ENCODE results near the gene ABCF1.

DNA sequence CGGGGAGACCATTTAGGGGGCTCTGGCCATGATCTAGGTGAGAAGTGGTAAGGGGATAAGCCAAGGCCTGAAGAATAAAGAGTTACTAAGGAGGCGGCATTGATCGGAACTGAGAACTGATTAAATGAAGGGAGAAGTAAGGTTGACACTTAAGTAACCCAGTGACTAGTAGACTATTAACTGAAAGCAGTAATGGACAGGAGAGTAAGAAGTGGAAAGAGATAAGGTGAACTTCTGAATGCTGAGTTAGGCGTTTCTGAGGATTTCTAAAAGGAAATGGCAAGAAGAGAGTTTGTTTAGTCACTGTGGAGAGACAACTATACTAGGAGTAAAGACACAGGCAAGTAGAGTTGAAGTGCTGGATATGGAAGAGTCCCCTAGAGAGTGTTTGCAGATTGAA lies 1.9 kb downstream of the ABCF1 start:
- no peak for TF ChIP-seq TAF1 (IDR thresholded peaks at IDR 0.05; ENCODE audit: low read depth)
- TF ChIP-seq, protein P1, sequence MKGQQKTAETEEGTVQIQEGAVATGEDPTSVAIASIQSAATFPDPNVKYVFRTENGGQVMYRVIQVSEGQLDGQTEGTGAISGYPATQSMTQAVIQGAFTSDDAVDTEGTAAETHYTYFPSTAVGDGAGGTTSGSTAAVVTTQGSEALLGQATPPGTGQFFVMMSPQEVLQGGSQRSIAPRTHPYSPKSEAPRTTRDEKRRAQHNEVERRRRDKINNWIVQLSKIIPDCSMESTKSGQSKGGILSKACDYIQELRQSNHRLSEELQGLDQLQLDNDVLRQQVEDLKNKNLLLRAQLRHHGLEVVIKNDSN (IDR thresholded peaks at IDR 0.05): no peak
- no peak for TF ChIP-seq TEAD4 (IDR thresholded peaks at IDR 0.05)
- TF ChIP-seq, protein P2, sequence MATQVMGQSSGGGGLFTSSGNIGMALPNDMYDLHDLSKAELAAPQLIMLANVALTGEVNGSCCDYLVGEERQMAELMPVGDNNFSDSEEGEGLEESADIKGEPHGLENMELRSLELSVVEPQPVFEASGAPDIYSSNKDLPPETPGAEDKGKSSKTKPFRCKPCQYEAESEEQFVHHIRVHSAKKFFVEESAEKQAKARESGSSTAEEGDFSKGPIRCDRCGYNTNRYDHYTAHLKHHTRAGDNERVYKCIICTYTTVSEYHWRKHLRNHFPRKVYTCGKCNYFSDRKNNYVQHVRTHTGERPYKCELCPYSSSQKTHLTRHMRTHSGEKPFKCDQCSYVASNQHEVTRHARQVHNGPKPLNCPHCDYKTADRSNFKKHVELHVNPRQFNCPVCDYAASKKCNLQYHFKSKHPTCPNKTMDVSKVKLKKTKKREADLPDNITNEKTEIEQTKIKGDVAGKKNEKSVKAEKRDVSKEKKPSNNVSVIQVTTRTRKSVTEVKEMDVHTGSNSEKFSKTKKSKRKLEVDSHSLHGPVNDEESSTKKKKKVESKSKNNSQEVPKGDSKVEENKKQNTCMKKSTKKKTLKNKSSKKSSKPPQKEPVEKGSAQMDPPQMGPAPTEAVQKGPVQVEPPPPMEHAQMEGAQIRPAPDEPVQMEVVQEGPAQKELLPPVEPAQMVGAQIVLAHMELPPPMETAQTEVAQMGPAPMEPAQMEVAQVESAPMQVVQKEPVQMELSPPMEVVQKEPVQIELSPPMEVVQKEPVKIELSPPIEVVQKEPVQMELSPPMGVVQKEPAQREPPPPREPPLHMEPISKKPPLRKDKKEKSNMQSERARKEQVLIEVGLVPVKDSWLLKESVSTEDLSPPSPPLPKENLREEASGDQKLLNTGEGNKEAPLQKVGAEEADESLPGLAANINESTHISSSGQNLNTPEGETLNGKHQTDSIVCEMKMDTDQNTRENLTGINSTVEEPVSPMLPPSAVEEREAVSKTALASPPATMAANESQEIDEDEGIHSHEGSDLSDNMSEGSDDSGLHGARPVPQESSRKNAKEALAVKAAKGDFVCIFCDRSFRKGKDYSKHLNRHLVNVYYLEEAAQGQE (IDR thresholded peaks at IDR 0.05; ENCODE audit: low read depth): no peak
- no peak for TF ChIP-seq YY1 (IDR thresholded peaks at IDR 0.05; ENCODE audit: low read depth)
- TF ChIP-seq EGR1 (IDR thresholded peaks at IDR 0.05): no peak
- TF ChIP-seq CREB1 (IDR thresholded peaks at IDR 0.05; ENCODE audit: low read depth): no peak
- TF ChIP-seq EP300 (IDR thresholded peaks at IDR 0.05; ENCODE audit: borderline replicate concordance): no peak
- no peak for TF ChIP-seq CEBPB (IDR thresholded peaks at IDR 0.05)
- TF ChIP-seq ZBTB7A (IDR thresholded peaks at IDR 0.05; ENCODE audit: low read depth): no peak

Measured in Ishikawa (cell line).